HG03565 (cell line): Measurements from ENCODE around the gene SPC25.
"Not testable (repeated sequence)": the region's sequence is repeated elsewhere in the genome, so short reads cannot be mapped to it uniquely, and the experiment has no call there.

Experiments used
- ATAC-seq: cut with Tn5 transposase; IDR thresholded peaks from one replicate; pipeline ENCODE4 v1.9.1; 2021; ENCODE audit warnings: mild to moderate bottlenecking, moderate library complexity; ENCODE audit not compliant: unreplicated experiment

The SPC25 gene

DNA sequence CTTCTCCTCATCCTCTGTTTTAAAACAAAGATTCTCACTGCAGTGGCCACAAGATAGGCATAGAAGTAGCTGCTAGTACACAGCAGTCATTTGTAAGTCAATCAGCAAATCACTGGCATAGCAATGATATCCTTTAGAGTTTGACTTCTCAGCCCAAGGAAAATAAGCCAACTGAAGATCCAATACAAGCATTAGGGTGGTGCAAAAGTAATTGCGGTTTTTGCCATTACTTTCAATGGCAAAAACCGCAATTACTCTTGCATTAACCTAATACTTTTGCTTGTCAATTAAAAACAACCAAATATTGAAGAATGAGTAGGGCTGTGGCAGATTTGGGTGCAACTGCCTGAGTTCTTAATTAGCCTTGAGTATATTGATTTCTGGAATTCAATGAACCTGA is 13.7 kb upstream of the SPC25 start:
- no peak for ATAC-seq

DNA sequence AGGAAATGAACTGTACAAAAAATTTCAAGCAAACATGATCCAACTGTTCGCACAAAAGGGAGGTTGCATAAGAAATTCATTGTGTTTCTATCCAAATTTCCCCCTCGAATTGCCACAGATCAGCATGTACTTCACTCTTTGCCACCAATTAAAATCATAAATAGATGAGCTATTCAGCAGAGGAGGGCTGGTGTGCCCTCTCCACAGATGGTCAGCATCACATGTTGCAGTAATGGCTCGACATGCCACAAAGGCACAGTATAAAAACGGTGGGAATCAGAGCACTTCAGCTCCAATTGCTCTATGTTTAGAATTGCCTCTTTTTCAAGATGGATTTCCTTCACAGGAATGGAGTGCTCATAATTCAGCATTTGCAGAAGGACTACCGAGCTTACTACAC is 10.8 kb upstream of the SPC25 start, which contains the start of gene G6PC2:
TSS of gene G6PC2 (plus strand) at position 289 of the 400 bp plus-strand sequence. CDS start at position 330, 41 bp downstream.
- ATAC-seq, result no peak

DNA sequence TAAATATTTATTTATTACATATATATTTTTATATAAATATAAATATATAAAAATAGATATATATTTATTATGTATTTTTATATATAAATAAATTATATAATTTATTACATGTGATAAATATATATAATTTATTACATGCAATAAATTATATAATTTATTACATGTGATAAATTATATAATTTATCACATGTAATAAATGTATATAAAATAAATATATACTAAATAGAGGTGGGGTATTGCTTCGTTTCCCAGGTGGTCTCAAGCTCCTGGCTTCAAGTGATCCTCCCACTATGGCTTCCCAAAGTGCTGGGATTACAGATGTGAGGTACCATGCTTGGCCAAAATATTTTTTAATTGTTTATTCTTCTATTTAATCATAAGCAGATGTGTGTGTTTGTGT is 7.2 kb upstream of the SPC25 start:
- ATAC-seq, result no peak

DNA sequence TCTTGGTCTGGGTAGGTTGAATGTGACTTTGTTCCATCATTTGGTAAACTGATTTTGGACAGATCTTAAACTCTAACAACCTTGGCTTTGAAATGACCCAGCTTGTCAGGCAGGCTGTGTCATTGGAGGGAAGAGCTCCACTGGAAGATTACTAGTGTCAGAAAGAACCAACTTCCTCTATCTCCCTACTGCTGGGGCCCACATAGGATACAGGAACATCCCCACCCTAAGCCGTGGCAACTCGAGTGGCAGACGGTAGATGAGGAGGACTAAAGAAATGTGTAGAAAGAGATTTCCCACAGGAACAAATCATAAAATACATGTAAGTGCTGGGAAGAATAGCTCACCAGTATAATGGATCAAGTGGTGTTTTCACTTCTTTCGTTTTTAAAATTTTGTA is 6.6 kb upstream of the SPC25 start:
- no peak for ATAC-seq

DNA sequence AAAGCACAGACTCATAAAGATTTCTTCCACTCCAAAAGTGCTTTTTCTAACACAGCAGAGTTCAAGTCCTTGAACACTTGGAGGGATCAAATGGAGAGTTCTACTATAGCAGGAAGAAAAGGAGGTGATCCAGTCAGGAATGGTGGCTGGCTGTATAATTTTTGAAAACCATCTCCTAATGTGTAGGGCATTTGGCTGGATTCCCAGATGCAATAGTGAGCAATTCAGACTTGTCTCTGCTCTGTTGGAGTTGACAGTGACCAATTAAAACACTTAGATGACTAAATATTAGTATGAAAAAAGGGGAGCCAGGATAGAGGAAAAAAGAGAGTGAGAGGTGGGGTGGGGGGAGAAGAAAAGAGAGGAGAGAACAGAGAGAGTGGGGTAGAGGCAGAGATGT is 5.5 kb upstream of the SPC25 start:
- ATAC-seq, result no peak

DNA sequence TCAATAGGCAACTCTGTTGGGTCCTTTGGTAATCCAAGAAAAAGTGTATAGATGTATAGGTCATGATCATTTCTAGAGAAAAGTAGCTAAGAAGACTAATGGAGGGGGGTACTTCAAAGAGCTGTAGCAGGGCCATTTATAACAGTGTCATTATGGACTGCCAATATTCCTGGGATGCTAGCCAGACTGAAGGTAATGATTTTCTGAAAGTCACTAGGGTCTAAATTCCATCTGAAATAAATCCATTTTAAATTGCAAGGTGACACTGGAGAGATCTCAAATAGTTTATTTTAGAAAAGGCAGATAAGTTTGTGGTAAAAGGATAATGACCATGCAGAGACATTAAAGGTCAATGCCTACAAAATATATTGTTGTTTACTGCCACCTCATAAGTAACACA is 4.5 kb upstream of the SPC25 start:
- no peak for ATAC-seq

DNA sequence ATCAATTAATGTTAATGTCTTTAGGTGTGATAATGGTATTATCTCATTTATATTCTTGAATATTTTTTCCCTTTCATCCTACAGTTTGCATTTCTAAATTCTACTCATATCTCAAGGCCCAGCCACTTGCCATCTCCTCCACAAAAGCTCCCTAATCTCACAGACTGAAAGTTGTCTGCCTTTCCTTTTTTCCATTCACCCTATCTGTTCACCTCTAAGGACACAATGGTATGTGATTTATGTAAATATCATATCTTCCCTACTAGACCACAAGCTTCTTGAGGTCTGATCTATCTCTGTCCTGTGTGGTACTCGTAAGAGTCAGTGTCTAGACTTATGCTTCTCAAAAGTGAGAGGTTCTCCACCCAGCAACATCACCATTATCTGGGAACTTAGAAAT is 3.9 kb upstream of the SPC25 start:
- no peak for ATAC-seq

DNA sequence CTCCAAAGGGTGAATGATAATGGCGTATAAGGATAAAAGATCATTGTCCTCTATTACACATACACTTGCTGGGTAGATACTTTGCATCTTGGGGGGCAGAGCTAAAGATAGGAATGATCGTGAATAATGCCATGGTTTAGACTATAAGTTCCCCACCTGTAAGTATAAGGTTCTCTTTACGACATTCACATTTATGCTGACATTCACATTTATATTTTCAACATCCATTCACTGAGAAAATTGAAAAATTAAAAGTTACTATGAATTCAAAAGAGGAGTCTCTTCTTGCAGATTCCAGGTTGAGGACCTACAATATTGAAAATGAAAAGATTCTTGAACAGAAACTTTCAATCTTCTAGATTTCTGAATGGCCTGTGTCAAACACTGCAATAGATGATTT is 2.1 kb upstream of the SPC25 start:
- ATAC-seq, result no peak

DNA sequence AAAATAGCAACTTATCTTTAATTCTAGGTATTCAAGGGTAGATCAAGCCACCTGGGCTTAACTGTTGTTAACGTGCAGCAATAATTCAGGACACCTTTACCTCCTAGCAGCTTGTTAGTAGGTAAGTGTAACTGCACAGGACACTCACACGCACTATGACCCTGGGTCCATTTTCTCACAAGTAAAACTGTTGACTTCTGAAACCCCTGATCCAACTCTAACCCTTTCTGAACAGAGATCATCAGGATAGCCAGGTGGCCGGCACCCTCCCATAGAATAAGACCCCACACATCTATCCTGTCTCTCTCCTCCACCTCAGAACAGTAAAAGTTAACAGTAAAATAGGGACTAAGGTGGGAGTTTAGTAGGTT is 610 bp downstream of the SPC25 start:
- ATAC-seq, result no peak

DNA sequence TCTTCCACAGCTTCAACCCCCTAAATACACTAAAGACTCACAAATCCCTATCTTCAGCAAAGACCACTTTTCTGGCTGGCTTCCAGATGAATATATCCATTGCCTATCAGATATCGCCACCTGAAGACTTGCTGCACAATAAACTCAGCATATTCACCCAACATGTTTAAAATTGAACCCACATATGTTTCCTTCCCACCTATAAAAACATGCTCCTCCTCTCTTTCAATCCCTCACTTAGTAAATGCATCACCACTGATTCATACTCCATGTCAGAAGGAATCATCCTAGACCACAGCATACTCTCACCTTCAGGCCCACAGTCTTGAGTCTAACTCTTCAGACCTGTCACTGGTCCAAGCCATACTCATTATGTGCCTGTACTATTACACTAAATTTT is 5.3 kb downstream of the SPC25 start:
- ATAC-seq, result no peak

DNA sequence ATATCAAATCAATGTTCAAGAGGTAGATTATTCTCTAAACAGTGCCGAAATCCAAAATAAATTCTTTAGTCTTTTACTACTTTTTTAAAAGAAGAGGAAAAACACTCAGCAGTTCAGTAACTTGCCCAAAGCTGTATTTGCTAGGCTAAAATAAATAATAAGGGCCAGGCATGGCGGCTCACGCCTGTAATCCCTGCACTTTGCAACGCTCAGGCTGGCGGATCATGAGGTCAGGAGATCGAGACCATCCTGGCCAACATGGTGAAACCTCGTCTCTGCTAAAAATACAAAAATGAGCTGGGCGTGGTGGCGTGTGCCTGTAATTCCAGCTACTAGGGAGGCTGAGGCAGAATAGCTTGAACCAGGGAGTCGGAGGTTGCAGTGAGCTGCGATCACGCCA is 8.1 kb downstream of the SPC25 start:
- not testable (repeated sequence) for ATAC-seq

DNA sequence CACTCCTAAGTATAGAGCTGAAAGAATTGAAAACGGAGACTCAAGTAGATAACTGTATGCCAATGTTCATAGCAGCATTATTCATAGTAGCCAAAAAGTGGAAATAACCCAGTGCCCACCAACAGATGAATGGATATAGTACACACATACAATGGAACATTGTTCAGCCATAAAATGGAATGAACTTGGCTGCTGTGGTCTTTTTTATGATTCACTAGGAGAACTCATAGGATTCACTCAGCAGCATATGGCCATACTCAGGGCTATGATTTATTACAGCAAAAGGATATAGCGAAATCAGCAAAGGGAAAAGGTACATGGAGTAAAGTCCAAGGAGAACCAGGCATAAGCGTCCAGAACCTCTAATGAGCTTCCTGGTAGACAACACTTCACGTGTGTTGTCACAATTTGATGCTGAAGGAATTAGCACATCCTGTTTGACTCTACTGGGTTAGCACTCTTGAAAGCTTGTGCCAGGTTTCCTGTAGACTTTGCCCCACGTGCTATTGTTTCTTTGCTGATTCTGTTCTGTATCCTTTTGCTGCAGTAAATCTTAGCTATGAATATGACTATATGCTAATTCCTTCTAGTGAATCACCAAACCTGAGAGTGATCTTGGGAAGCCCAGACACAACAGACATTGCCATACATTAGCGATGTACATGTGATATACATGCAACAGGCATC is 15.7 kb downstream of the SPC25 start:
- ATAC-seq, result no peak

DNA sequence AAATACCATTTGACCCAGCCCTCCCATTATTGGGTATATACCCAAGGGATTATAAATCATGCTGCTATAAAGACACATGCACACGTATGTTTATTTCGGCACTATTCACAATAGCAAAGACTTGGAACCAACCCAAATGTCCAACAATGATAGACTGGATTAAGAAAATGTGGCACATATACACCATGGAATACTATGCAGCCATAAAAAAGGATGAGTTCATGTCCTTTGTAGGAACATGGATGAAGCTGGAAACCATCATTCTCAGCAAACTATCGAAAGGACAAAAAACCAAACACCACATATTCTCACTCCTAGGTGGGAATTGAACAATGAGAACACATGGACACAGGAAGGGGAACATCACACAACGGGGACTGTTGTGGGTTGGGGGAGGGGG is 19.4 kb downstream of the SPC25 start:
- ATAC-seq, result not testable (repeated sequence)

DNA sequence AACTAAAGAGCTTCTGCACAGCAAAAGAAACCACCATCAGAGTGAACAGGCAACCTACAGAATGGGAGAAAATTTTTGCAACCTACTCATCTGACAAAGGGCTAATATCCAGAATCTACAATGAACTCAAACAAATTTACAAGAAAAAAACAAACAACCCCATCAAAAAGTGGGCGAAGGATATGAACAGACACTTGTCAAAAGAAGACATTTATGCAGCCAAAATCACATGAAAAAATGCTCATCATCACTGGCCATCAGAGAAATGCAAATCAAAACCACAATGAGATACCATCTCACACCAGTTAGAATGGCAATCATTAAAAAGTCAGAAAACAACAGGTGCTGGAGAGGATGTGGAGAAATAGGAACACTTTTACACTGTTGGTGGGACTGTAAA is 19.9 kb downstream of the SPC25 start:
- ATAC-seq, result not testable (repeated sequence)

DNA sequence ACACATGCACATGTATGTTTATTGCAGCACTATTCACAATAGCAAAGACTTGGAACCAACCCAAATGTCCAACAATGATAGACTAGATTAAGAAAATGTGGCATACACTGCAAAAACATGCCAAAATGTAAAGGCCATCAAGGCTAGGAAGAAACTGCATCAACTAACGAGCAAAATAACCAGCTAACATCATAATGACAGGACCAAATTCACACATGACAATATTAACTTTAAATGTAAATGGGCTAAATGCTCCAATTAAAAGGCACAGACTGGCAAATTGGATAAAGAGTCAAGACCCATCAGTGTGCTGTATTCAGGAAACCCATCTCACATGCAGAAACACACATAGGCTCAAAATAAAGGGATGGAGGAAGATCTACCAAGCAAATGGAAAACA is 23.1 kb downstream of the SPC25 start:
- not testable (repeated sequence) for ATAC-seq

DNA sequence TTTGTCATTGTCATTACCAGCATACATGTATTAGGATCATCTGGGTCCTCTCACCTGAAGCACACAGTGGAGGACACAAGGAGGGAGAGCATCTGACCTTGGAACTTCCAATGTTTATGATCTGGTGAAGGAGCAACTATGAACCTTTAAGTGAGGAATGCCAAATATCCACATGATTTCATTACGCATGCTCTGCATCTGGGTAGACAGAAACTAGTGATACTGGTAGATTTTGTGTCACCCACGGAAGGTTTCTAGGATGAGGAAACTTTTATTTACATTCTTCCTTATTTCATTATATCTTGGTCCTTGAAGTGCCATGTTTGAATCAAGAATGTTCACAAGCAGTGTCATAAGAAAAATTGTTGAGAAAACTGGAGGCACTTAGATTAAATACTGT is 32.1 kb downstream of the SPC25 start:
- ATAC-seq, result no peak

DNA sequence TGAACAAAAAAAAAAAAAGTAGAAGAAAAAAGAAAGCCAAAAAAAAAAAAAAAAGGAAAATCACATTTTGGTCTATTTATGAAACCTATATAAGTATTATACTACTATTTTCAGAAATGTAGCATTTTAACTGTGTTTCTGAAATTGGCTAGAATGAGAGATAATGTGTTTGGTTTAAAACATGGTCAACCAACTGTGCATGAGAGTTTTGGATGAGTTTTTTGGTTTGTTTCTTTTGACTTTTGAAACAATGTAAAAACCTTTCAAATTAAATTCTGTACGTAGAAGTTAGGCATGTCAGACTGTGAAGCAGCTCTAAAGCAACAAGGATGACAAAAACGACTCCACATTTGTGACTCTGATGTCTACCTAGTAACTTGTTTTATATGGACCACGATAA is 34.6 kb downstream of the SPC25 start:
- ATAC-seq, result no peak

DNA sequence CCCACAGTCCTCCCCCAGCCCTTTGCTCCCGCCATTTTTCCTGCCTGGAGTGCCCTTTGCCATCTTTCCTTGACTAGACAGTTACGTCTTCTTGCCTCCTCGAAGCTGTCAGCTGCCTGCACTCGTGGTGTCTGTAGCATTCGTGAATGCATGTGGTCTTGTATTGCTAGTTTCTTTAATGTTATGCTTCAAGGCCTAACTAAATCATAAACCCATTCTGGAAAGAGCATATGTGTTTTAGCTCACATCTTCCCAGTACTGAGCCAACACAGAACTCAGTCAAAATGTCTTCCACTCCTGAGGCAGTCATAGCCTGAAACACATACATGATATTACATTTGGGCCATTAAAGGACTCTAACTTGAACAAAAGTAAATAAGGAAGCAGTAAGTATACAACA is 35.6 kb downstream of the SPC25 start:
- ATAC-seq, result no peak

DNA sequence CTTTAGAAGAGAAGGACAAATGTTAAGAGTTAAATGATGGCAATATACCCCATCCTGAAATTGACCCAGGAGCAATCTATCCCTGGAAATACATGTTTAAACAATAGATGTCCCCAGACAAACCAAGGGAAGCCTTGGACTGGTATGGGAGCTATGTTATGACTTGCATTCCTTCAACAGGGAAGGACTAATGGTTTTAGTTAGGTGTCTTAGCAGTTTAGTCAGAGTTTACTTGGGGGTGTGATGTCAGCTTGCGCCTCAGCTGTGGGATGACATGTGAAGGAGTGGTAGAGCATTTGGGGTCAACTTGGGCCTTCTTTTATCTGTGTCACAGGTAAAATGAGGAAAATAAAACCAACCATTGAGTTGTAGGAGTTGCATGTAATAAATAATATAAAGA is 36.8 kb downstream of the SPC25 start:
- no peak for ATAC-seq

DNA sequence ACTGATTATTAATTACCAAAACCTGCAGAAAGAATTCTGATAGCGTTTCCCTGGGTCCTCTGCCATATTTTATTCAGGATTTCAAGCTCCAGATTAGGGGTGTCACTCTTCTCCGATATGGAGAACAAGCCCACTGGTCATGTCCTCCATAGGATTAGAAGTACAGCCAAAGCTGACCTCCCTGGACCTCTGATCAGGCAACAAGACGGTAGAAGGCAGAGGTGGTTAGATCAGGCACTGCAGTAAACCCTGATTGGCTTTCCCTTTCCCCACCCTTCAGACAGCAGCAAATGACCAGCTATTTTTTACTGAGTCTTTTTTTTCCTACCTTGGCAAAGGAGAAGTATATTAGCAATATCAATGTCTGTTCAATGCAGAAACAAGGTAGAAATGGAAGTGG is 37.7 kb downstream of the SPC25 start:
- no peak for ATAC-seq

DNA sequence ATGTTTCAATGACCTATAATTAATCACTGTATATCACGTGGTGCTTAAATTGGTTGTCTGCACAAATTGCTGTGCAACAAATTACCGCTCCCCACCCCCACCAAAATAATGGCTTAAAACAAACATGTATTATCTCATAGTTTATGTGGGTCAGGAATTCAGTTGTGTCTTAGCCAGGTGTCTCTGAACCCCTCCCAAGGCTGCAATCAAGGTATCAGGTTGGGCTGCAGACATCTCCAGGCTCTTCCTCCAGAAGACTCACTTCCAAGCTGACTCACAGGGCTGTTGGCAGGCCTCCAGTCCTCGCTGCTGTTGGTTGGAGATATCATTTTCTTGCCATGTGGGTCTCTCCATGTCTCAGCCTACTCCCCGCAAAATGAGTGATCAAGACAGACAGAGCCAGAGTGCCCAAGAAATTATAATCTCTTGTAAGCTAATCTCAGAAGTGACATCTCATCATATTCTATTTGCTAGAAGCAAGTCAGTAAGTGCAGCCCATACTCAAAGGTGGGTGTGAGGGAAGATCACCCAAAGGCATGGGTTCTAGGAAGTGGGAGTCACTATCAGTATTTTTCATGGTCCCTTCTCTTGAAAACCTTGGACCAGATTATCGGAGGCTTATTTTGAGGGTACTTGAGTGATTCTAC is 38.4 kb downstream of the SPC25 start:
- no peak for ATAC-seq

DNA sequence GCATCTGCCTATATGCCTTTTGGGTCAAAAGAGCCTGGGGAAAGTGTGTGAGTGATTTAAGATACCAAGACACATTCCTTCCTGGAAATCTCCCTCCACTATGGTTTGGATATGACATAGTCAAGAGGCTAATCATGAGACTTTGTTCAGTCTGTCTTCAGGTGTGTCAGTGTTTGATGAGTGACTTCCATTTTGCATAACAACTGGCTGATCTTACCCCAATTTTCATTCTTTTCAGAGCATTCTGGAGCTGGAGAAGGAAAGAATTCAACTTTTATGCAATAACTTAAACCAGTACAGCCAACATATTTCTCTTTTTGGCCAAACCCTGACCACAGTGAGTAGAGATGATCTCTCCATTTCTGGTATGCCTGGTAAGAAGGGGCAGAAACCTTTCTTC is 39.4 kb downstream of the SPC25 start:
- no peak for ATAC-seq

DNA sequence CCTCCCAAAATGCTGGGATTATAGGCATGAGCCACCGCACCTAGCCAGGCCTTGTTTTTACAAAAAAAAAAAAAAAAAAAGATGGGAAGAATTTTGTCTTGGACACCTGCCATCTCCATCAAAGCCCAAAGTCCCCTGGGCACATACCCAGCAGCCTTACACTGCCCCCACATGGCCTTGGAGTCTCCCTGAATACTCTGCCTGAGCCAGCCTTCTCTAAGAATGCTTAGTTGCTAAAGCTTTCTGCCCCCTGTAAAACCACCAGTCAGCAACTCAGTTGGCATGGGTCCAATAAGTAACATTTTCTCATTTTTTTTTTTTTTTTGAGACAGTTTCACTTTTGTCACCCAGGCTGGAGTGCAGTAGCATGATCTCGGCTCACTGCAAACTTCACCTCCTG is 40.6 kb downstream of the SPC25 start:
- ATAC-seq, result no peak
